ENCODE measurements around the gene MRGPRG.

GRCh38 chr11:3174387-3174786 is 44.2 kb downstream of the MRGPRG start:
- TF ChIP-seq POLR2AphosphoS5 (IDR thresholded peaks at IDR 0.05): no peak
- TF ChIP-seq TAF1 (IDR thresholded peaks at IDR 0.05; ENCODE audit: low read depth): no peak

Data from neural cell (in vitro differentiated cells).